HG03108 (cell line): ENCODE data around the gene PIK3C2G.
"Not testable (repeated sequence)": the region's sequence is repeated elsewhere in the genome, so short reads cannot be mapped to it uniquely, and the experiment has no call there.

Source experiments
- ATAC-seq: cut with Tn5 transposase; IDR thresholded peaks from one replicate; pipeline ENCODE4 v1.9.1; 2021; ENCODE audit warnings: moderate library complexity; ENCODE audit not compliant: unreplicated experiment

Gene PIK3C2G

GRCh38 chr12:18689771-18690170, 428.5 kb downstream of the PIK3C2G start:
- ATAC-seq, result no peak

GRCh38 chr12:18690653-18691052, 429.3 kb downstream of the PIK3C2G start:
- no peak for ATAC-seq

- ATAC-seq, result not testable (repeated sequence)
These were observed 432.7 kb downstream of the PIK3C2G start for GRCh38 chr12:18693986-18694385.

- no peak for ATAC-seq
These were observed 435.8 kb downstream of the PIK3C2G start for GRCh38 chr12:18696971-18697602.
